PC-9 (cell line): ENCODE measurements around the gene NUDT13. TPM values are rescaled to one million over a fixed set of nuclear protein-coding genes. Genes with fewer than 3 reads are reported as not detected.

ENCODE experiments used
- BruUV-seq: library from RNA; stranded (reverse); fragments of 400-500 nt; replicated peaks from 2 replicates; lab custom pipeline; 2021; lab: Mats Ljungman, UMichigan
- CTCF ChIA-PET: fragments of 300-600 bp; sonication (Branson Sonifier 250); formaldehyde crosslinking; loops from one replicate; lab custom pipeline; 2022; ENCODE audit warnings: antibody characterized with exemption; lab: Charles Lee
- POLR2A ChIA-PET: fragments of 300-600 bp; sonication (Branson Sonifier 250); formaldehyde crosslinking; loops from one replicate; lab custom pipeline; 2022; ENCODE audit warnings: antibody characterized with exemption; ENCODE audit not compliant: unreplicated experiment; lab: Charles Lee
- DNase-seq, 2 experiments: peaks; one replicate each; pipeline versions ENCODE4 v3.0.0 to v3.0.0-alpha.2; 2015 to 2022; ENCODE audit warnings: mixed read lengths in 1 of 2
- H2AFZ ChIP-seq: fragments of 200-600 bp; sonication (generic); 2 replicates; pipeline ENCODE4 v1.8.1; 2017; ENCODE audit warnings: antibody characterized with exemption
- H3F3A ChIP-seq: fragments of 200-600 bp; sonication (generic); 2 replicates; pipeline ENCODE4 v1.8.1; 2017; ENCODE audit warnings: antibody characterized with exemption, mild to moderate bottlenecking, low read depth; ENCODE audit not compliant: insufficient read depth
- H3K27ac ChIP-seq: fragments of 200-600 bp; sonication (generic); 2 replicates; pipeline ENCODE4 v1.6.1; 2016; ENCODE audit warnings: mixed run types
- H3K27me3 ChIP-seq: fragments of 200-600 bp; sonication (generic); 2 replicates; pipeline ENCODE4 v1.6.1; 2016; ENCODE audit warnings: low read depth, mixed run types; ENCODE audit not compliant: insufficient read depth
- H3K36me3 ChIP-seq: fragments of 200-600 bp; sonication (generic); 2 replicates; pipeline ENCODE4 v1.6.1; 2016; ENCODE audit warnings: low read depth, mixed run types
- H3K4me1 ChIP-seq: fragments of 200-600 bp; sonication (generic); replicated peaks from 2 replicates; pipeline ENCODE4 v1.6.1; 2016; ENCODE audit warnings: mixed run types; ENCODE audit not compliant: insufficient read depth
- H3K4me2 ChIP-seq: fragments of 200-600 bp; sonication (generic); 2 replicates; pipeline ENCODE4 v1.6.1; 2017; ENCODE audit warnings: mixed run types
- H3K4me3 ChIP-seq: fragments of 200-600 bp; sonication (generic); 2 replicates; pipeline ENCODE4 v1.6.1; 2016; ENCODE audit warnings: mixed run types
- H3K79me2 ChIP-seq: fragments of 200-600 bp; sonication (generic); 2 replicates; pipeline ENCODE4 v1.6.1; 2017; ENCODE audit warnings: low read depth, mixed run types
- H3K9me2 ChIP-seq: fragments of 200-600 bp; sonication (generic); 2 replicates; pipeline ENCODE4 v1.8.1; 2017; ENCODE audit warnings: mild to moderate bottlenecking; ENCODE audit not compliant: insufficient read depth
- H3K9me3 ChIP-seq: fragments of 200-600 bp; sonication (generic); 2 replicates; pipeline ENCODE4 v1.8.1; 2016; ENCODE audit warnings: low read depth; ENCODE audit not compliant: insufficient read depth
- H4K20me1 ChIP-seq: fragments of 200-600 bp; sonication (generic); 2 replicates; pipeline ENCODE4 v1.8.1; 2017; ENCODE audit not compliant: insufficient read depth
- EZH2 ChIP-seq: fragments of 200-600 bp; sonication (generic); IDR thresholded peaks from 2 replicates; pipeline ENCODE4 v1.8.0; 2017; ENCODE audit warnings: antibody characterized with exemption, low read depth
- intact Hi-C: fragments of 100-400 bp; cut with micrococcal nuclease; formaldehyde crosslinking; loops from one replicate; pipeline ENCODE4 v1.10.0; 2022; ENCODE audit not compliant: unreplicated experiment
- total RNA-seq: library from RNA; stranded (reverse); gene quantifications from 2 replicates; pipeline ENCODE4 v1.2.3, GENCODE V29; 2021
- TF ChIP-seq, protein P1 (sequence below): fragments of 200-600 bp; sonication (generic); conservative IDR thresholded peaks from 2 replicates; pipeline ENCODE4 v1.6.1; 2017; ENCODE audit warnings: mixed run types, antibody characterized with exemption, mild to moderate bottlenecking, moderate library complexity

Gene NUDT13
- total RNA-seq, 1 experiment from 2014 or later: 5.2 TPM

DNA sequence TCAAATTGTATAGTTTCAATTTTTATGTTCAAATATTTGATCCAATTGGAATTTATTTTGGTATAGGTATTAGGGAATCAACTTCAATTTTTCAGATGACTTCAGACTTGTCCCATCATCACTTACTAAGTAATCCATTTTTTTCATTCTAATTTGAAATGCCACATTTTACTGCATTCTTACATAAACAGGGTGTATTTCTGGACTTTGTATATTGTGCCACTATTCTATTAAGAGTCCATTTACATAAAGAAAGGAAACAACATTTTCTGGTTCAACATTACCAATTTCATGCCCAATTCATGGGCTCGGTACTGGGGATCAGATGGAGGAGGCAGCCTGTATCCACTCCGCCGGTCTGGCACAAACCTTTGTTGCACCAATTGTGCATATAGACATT, 41.8 kb downstream of the NUDT13 start:
- POLR2A ChIA-PET: no interaction called here

DNA sequence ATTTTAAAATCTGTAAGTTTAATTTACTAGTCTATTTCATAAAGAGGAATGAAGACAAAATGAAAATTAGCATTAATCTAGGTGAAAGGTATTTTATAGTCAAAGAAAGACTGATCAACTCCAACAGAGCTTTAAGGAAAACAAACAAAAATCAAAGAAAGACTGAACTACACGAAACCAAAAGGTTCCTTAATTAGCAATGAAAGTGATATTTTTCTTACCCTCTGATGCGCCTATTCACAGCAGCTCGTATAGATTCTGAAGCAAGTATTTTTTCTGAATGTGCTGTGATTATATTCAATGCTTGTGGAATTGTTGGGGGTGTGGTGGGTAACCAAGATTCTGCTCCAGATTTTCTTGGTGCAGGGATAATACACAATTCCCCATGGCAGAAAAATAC, 45.8 kb downstream of the NUDT13 start:
- H3K36me3 ChIP-seq: peaks cover 41% of the 10 kb centered on the region
- H3K4me2 ChIP-seq: no peak overlapping the region
- H3K27ac ChIP-seq: no peak overlapping the region
- no peak for TF ChIP-seq EZH2
- TF ChIP-seq, protein P1, sequence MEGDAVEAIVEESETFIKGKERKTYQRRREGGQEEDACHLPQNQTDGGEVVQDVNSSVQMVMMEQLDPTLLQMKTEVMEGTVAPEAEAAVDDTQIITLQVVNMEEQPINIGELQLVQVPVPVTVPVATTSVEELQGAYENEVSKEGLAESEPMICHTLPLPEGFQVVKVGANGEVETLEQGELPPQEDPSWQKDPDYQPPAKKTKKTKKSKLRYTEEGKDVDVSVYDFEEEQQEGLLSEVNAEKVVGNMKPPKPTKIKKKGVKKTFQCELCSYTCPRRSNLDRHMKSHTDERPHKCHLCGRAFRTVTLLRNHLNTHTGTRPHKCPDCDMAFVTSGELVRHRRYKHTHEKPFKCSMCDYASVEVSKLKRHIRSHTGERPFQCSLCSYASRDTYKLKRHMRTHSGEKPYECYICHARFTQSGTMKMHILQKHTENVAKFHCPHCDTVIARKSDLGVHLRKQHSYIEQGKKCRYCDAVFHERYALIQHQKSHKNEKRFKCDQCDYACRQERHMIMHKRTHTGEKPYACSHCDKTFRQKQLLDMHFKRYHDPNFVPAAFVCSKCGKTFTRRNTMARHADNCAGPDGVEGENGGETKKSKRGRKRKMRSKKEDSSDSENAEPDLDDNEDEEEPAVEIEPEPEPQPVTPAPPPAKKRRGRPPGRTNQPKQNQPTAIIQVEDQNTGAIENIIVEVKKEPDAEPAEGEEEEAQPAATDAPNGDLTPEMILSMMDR: no peak
- BruUV-seq: no TSS peak
- ChIA-PET CTCF (interaction anchor here (0.6 kb wide), 1 partner anchor 1097 kb away, joined by 9 read pairs; no protein-coding TSS in a partner anchor), POLR2A (no interaction called here)
- H3K79me2 ChIP-seq: peaks cover 13% of the 10 kb centered on the region; the same call in 1 of the 2 replicates
- no peaks in the 10 kb centered on the region for H3K9me2 ChIP-seq
- no peaks in the 10 kb centered on the region for H3K27me3 ChIP-seq
- no peaks in the 10 kb centered on the region for H3K9me3 ChIP-seq
- no peak overlapping the region for H3K4me3 ChIP-seq
- intact Hi-C loops: loop anchor here (10.0 kb wide), 1 partner anchor 281 kb away; no protein-coding TSS in a partner anchor
- H3F3A ChIP-seq: peaks cover 13% of the 10 kb centered on the region
- no peak overlapping the region for H2AFZ ChIP-seq
- H4K20me1 ChIP-seq: peaks cover 15% of the 10 kb centered on the region
- H3K4me1 ChIP-seq: no peaks in the 10 kb centered on the region
- no peak for DNase-seq

More for the DNA sequence above, 41.8 kb downstream of the NUDT13 start:
- no peak for DNase-seq
- no peak overlapping the region for H3K27ac ChIP-seq
- no peak overlapping the region for H3K4me3 ChIP-seq
- H3K9me3 ChIP-seq: no peaks in the 10 kb centered on the region
- H3K36me3 ChIP-seq: peaks cover 49% of the 10 kb centered on the region
- CTCF ChIA-PET: interaction anchor here (0.7 kb wide), 1 partner anchor 16 kb away, joined by 3 read pairs; the partner anchor contains the start of genes ECD and FAM149B1
- H3K27me3 ChIP-seq: no peaks in the 10 kb centered on the region
- H2AFZ ChIP-seq: no peak overlapping the region
- intact Hi-C loops: loop anchor here (10.0 kb wide), 1 partner anchor 277 kb away; no protein-coding TSS in a partner anchor
- H3K9me2 ChIP-seq: no peaks in the 10 kb centered on the region
- H3K4me2 ChIP-seq: no peak overlapping the region
- H3K79me2 ChIP-seq: no peaks in the 10 kb centered on the region
- H3K4me1 ChIP-seq: no peaks in the 10 kb centered on the region
- no peaks in the 10 kb centered on the region; the same call in 1 of the 2 replicates for H3F3A ChIP-seq
- H4K20me1 ChIP-seq: peaks cover 20% of the 10 kb centered on the region
- no TSS peak for BruUV-seq
- TF ChIP-seq EZH2: no peak
- TF ChIP-seq, protein P1: no peak

DNA sequence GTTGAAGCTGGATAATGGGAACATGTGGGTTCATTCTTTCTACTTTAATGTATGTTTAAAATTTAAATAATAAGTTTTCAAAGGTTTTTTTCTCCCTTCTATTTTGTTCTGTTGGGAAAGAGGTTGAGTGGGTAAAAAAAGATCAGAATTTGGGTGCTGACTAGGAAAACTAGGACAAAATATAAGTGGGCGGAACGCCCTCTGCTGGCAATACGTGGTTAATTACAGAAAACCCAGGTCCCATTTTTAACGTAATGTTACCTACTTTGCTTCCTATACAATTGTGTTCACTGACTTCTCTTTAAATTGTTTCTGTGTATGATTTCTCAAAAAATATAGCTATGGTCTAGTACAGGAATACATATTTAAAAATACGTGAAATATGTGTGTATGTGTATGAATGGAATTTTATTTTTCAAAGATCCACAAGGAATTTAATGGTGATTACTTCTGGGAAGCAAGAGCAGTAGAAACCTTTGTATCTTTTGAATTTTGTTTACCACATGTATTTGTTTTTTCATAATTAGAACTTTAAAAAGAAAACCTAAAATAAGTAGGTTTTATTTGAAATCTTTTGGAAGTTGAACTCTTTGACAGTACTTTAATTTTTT, 48.9 kb downstream of the NUDT13 start:
- peaks cover 13% of the 10 kb centered on the region for H3F3A ChIP-seq
- POLR2A ChIA-PET: interaction anchor here (0.6 kb wide), 2 partner anchors 62 kb away, joined by 3 to 6 read pairs; partner anchors contain the start of gene P4HA1
- peak; percentile 38 to 39 for DNase-seq
- H3K4me2 ChIP-seq: no peak overlapping the region
- H3K9me3 ChIP-seq: no peaks in the 10 kb centered on the region
- H3K36me3 ChIP-seq: peaks cover 47% of the 10 kb centered on the region
- CTCF ChIA-PET: interaction anchor here (0.6 to 1.0 kb wide), 3 partner anchors 15 to 157 kb away, joined by 3 to 6 read pairs (median 4); partner anchors contain the start of gene P4HA1
- no peak overlapping the region for H3K4me3 ChIP-seq
- TF ChIP-seq EZH2: no peak
- TF ChIP-seq, protein P1: peak; percentile 92
- no peaks in the 10 kb centered on the region for H3K9me2 ChIP-seq
- no TSS peak for BruUV-seq
- 0 out of 2 replicates have a peak overlapping the region, but pooled peaks have one; percentile 19 for H3K27ac ChIP-seq
- H3K27me3 ChIP-seq: no peaks in the 10 kb centered on the region
- intact Hi-C loops: loop anchor here (1.0 to 10.0 kb wide), 3 partner anchors 63 to 284 kb away; partner anchors contain the start of gene P4HA1
- no peak overlapping the region for H2AFZ ChIP-seq
- H3K79me2 ChIP-seq: peaks cover 43% of the 10 kb centered on the region
- H4K20me1 ChIP-seq: peaks cover 23% of the 10 kb centered on the region
- H3K4me1 ChIP-seq: no peaks in the 10 kb centered on the region
